Motor neuron (in vitro differentiated cells): Measurements from ENCODE around the gene MMP28. TPM values are rescaled to one million over a fixed set of nuclear protein-coding genes. Genes with fewer than 3 reads are reported as not detected.

Experiments
- ATAC-seq, 8 experiments: fragments of 200-7000 bp; cut with Tn5 transposase; replicated peaks in 6 of 8; 2 replicates each; pipeline ENCODE4 v1.8.0; 2021; ENCODE audit warnings: mild to moderate bottlenecking in 8 of 8, moderate library complexity in 8 of 8
- H3K27ac ChIP-seq, 2 donors: fragments of 250-450 bp; sonication (Bioruptor Pico); 2 replicates each; pipeline ENCODE4 v1.9.0; 2021; ENCODE audit warnings: antibody characterized with exemption in 2 of 2, mild to moderate bottlenecking in 2 of 2, moderate library complexity in 1 of 2
- H3K4me1 ChIP-seq, 2 donors: fragments of 250-450 bp; sonication (Bioruptor Pico); replicated peaks in 1 of 2; 2 replicates each; pipeline ENCODE4 v1.6.1; 2021; ENCODE audit warnings: antibody characterized with exemption in 2 of 2, mild to moderate bottlenecking in 2 of 2, moderate library complexity in 1 of 2
- H3K4me3 ChIP-seq, 5 donors: fragments of 250-450 bp; sonication (Bioruptor Pico); 2 replicates each; pipeline ENCODE4 v1.9.0; 2021; ENCODE audit warnings: antibody characterized with exemption in 5 of 5, mild to moderate bottlenecking in 5 of 5, moderate library complexity in 4 of 5
- WGBS, 10 experiments: fragments of 450-650 bp; shearing (Covaris generic); methylation state at CpG; one replicate each; pipeline ENCODE4 v1.0.0; 2022; 5-methylcytosine and 5-hydroxymethylcytosine counted together
- in situ Hi-C, 9 experiments: fragments of 400-800 bp; cut with MboI; loops; one replicate each; pipeline ENCODE4 v1.15.0; 2021; ENCODE audit warnings: low sequenced_read_pairs in 9 of 9, low pct_unique_long_range_greater_than_20kb in 2 of 9; ENCODE audit not compliant: unreplicated experiment in 9 of 9
- total RNA-seq, 8 experiments: library from RNA; unstranded; fragments of 300-600 nt; gene quantifications; 2 replicates each; pipeline versions ENCODE4 v1.2.3 to v1.2.4, GENCODE V29; 2022

MMP28 gene
- total RNA-seq, 8 experiments from 2014 or later = 0.09 to 11.1 (median 0.32) TPM; not detected in 3

GRCh38 chr17:35773679-35774425, 21.6 kb downstream of the MMP28 start:
- ATAC-seq = peak in 7 of 8 experiments; percentile 19 to 74 (median 55)
- H3K4me1 ChIP-seq = peaks cover 9 to 32% of the 10 kb centered on the region in 2 donors
- 66 to 100% (median 80%) methylated on average over 1 to 7 of the region's 10 CpGs; no CpG with 5 or more reads in 5 of the 10 experiments for WGBS, 10 experiments
- in situ Hi-C loops = no loop called here
- H3K27ac ChIP-seq = peak overlapping the region in 1 of 2 donors; percentile 7
- no peak overlapping the region for H3K4me3 ChIP-seq

DNA sequence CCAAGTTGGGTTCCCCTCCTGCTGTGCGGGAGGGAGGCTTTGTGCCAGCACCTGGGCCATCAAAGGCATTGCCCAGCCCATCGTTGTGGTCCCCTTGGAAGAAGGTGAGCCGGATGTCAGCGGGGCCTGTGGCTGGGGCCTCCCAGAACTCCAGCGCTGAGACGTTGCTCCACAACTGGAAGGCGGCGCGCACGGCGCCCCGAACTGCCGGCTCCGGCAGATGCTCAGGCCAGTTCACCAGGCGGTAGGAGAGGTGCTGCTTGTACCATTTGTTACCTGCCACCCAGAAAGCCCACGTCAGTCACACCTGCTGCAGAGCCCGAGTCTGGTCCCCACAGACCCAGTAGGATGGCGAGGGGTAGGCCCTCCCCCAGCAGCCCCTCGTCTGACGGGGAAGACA, 22.3 kb downstream of the MMP28 start:
- in situ Hi-C loops = no loop called here
- no peak overlapping the region for H3K27ac ChIP-seq
- H3K4me3 ChIP-seq = no peak overlapping the region
- peaks cover 9 to 32% of the 10 kb centered on the region in 2 donors for H3K4me1 ChIP-seq
- 42 to 80% (median 63%) methylated on average over 1 to 3 of the region's 20 CpGs; no CpG with 5 or more reads in 7 of the 10 experiments for WGBS, 10 experiments
- no peak for ATAC-seq

- WGBS, 10 experiments = 89 to 97% (median 95%) methylated on average over 6 to 26 of the region's 48 CpGs; no CpG with 5 or more reads in 6 of the 10 experiments
- in situ Hi-C loops = no loop called here
- ATAC-seq = no peak
- Histone ChIP-seq H3K4me1 (peaks cover 12 to 47% of the 10 kb centered on the region in 2 donors), H3K4me3 (no peak overlapping the region), H3K27ac (no peak overlapping the region)
These were observed 25.4 kb downstream of the MMP28 start for GRCh38 chr17:35769895-35770486.

DNA sequence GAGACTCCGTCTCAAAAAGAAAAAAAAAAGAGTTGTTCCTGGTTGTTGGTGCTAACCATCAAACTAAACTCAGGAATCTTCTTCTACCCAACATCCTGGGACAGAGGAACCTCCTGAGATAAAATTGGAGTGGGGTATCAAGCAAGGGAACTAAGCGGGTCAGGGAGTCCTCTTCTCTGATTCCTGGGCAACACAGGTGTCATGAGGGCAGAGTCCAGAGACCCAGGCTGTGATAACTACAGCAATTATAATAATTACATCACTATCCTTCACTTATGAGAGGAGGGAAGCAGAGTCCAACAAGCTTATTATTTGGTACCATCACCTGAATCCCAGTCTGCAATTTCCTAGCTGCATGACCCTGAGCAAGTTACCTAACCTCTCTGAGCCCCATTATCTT, 26.6 kb downstream of the MMP28 start:
- Histone ChIP-seq H3K4me1 (peaks cover 6 to 41% of the 10 kb centered on the region in 2 donors), H3K27ac (no peak overlapping the region), H3K4me3 (no peak overlapping the region)
- no peak for ATAC-seq
- in situ Hi-C loops = no loop called here
- WGBS, 10 experiments = 60 to 100% (median 100%) methylated on average over 1 of the region's 2 CpGs; no CpG with 5 or more reads in 3 of the 10 experiments

DNA sequence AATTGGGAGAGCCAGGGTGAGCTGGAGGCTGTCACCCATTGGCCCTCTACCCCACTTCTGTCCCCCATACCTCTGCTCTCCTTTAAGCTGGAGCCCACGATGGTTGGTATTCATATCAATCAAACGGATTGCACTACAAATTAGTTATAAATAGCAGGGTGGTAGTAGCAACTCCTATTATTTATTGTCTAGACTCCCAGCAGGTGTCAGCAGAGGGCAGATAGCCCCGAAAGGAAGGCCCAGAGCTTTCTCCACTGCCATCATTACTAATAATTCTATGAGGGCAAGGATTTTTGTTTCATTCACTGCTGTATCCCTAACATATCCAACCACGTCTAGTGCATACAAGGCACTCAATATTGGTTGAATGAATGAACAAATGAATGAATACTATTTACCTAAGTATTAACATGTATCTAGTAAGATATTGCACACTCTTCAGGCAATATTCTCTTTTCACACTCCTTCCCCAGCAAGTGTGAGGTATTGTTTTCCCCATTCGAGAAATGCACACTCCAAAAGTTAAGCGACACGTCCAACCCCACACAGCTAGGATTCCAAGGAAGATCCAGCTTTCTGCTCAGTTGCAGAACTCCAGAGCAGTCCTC, 28.4 kb downstream of the MMP28 start:
- H3K4me1 ChIP-seq = peaks cover 6 to 24% of the 10 kb centered on the region in 2 donors
- H3K27ac ChIP-seq = no peak overlapping the region
- in situ Hi-C loops = no loop called here
- whole genome bisulfite sequencing, 10 experiments = 6 to 100% (median 50%) methylated on average over 2 to 5 of the region's 7 CpGs; no CpG with 5 or more reads in 2 of the 10 experiments
- ATAC-seq = no peak
- H3K4me3 ChIP-seq = no peak overlapping the region

- no peak overlapping the region for H3K4me3 ChIP-seq
- peaks cover 6 to 24% of the 10 kb centered on the region in 2 donors for H3K4me1 ChIP-seq
- in situ Hi-C loops = no loop called here
- H3K27ac ChIP-seq = no peak overlapping the region
- 68 to 100% methylated on average over 1 to 4 of the region's 24 CpGs; no CpG with 5 or more reads in 8 of the 10 experiments for WGBS, 10 experiments
- ATAC-seq = no peak
These were observed 29.0 kb downstream of the MMP28 start for GRCh38 chr17:35766489-35766877.

GRCh38 chr17:35765756-35766488, 29.5 kb downstream of the MMP28 start:
- in situ Hi-C loops = no loop called here
- WGBS, 10 experiments = 16 to 66% (median 31%) methylated on average over 1 to 5 of the region's 8 CpGs; no CpG with 5 or more reads in 3 of the 10 experiments

GRCh38 chr17:35765086-35765710, 30.2 kb downstream of the MMP28 start:
- no peak for ATAC-seq
- Histone ChIP-seq H3K27ac (peak overlapping the region in 1 of 2 donors; percentile 81), H3K4me3 (no peak overlapping the region), H3K4me1 (peaks cover 6 to 24% of the 10 kb centered on the region in 2 donors)
- in situ Hi-C loops = no loop called here
- 38 to 90% (median 60%) methylated on average over 1 to 6 of the region's 11 CpGs; no CpG with 5 or more reads in 4 of the 10 experiments for WGBS, 10 experiments

More at GRCh38 chr17:35765756-35766488, 29.5 kb downstream of the MMP28 start:
- no peak for ATAC-seq
- Histone ChIP-seq H3K4me1 (peaks cover 6 to 24% of the 10 kb centered on the region in 2 donors), H3K4me3 (no peak overlapping the region), H3K27ac (peak overlapping the region; percentile 18 to 81)

GRCh38 chr17:35764123-35764991, 31.1 kb downstream of the MMP28 start:
- peak; percentile 91 to 98 (median 96) for ATAC-seq
- 0 to 80% (median 25%) methylated on average over 1 to 9 of the region's 75 CpGs; no CpG with 5 or more reads in 5 of the 10 experiments for WGBS, 10 experiments
- Histone ChIP-seq H3K27ac (peak overlapping the region; percentile 47 to 81), H3K4me1 (peaks cover 6 to 24% of the 10 kb centered on the region in 2 donors), H3K4me3 (peak overlapping the region; percentile 22 to 41 (median 26))
- in situ Hi-C loops = no loop called here

GRCh38 chr17:35763767-35764122, 31.7 kb downstream of the MMP28 start:
- H3K4me1 ChIP-seq = peaks cover 6 to 24% of the 10 kb centered on the region in 2 donors
- ATAC-seq = no peak
- peak overlapping the region in 1 of 2 donors; percentile 81 for H3K27ac ChIP-seq
- H3K4me3 ChIP-seq = peak overlapping the region; percentile 22 to 41 (median 26)
- in situ Hi-C loops = no loop called here
- 0 to 100% (median 51%) methylated on average over 1 to 12 of the region's 17 CpGs; no CpG with 5 or more reads in 1 of the 10 experiments for WGBS, 10 experiments

DNA sequence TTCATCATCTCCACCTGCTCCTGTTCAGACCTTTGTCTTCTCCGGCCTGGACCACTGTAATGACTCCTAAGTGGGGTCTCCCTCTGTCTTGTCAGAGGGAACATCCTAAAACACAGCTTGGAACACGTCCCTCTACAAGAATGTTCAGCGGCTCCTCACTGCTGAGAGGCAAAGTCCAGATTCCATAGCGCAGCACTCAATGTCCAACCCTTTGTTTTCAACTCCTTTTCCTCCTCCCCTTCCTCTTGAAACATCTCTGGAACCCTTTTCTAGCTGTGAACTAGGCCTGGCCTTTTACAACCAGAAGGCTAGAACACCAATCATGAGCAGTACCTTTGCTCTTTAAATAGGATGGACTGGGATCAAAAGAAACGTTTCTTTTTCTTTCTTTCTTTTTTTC, 33.8 kb downstream of the MMP28 start:
- peaks cover 6 to 21% of the 10 kb centered on the region in 2 donors for H3K4me1 ChIP-seq
- 47 to 94% (median 86%) methylated on average over 1 to 5 of the region's 5 CpGs; no CpG with 5 or more reads in 2 of the 10 experiments for WGBS, 10 experiments
- H3K27ac ChIP-seq = no peak overlapping the region
- in situ Hi-C loops = no loop called here
- no peak overlapping the region for H3K4me3 ChIP-seq
- no peak for ATAC-seq
